ENCODE results near the gene PACRG.
"Not testable (repeated sequence)": the region's sequence is repeated elsewhere in the genome, so short reads cannot be mapped to it uniquely, and the experiment has no call there.

The PACRG gene

DNA sequence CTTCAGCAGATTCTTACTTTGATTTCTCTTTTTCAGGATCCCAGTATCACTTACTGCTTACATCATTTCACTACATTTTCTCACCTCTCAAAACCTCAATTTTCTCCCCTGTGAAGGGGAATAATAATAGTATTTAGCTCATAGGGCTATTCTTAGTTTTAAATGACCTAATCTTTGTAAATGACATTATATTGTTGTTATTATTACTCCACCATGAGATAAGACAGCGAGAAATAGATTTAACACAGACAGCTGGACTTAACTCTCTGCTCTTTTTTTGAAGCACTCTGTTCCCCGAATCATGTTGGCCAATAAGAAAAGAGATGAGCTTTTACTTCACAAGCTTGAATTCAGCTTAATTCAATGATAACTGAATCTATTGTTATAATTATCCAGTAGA lies 578.2 kb downstream of the PACRG start:
- no peak for DNase-seq (ENCODE audit: low read depth in 2 of 3, low spot score in 1 of 3)

GRCh38 chr6:163308629-163309440 lies 581.1 kb downstream of the PACRG start:
- DNase-seq (ENCODE audit: low read depth in 2 of 3, low spot score in 1 of 3) = no peak

GRCh38 chr6:163309491-163310026 lies 581.8 kb downstream of the PACRG start:
- DNase-seq (ENCODE audit: low read depth in 2 of 3, low spot score in 1 of 3) = no peak

DNA sequence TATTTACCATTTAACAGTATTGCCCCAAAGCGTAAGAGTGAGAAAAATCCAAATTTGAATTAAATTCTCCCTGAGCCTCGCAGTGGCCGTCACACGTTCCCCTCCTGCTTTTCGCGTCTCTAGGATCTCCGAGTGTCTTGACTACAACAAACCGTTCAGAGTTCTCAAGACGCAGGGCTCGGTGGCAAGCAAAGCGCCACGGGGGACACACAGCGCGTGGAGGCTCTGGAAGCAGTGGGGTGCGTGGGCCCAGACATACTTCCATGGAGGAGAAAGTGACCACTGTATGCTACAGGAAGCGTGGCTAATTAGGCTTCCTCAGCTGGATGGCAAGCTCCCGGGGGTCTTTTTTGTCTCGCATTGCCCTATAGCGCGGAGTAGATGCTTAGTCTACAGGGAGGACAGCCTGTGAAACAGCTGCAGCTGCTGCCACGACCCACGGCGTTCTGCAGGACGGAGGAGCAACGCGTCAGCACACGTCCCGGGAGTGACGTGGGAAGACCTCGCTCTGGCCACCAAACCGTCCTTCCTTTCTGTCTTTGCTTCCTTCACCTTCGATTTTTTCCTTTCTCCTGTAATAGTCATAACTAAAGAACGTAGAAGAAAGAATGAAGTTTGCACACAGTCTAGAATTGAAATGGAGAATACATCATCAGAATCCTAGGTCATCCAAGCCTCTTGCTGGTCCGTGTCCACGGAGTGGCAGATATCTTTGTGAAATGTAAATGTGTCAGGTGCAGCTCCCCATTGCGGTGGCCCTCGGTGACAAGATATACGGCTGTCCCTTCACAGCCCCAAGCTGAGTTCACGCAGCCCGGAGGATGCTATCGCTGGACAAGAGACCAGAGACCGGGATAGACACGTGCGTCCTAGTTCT lies 582.6 kb downstream of the PACRG start:
- no peak for DNase-seq (ENCODE audit: low read depth in 2 of 3, low spot score in 1 of 3)

DNA sequence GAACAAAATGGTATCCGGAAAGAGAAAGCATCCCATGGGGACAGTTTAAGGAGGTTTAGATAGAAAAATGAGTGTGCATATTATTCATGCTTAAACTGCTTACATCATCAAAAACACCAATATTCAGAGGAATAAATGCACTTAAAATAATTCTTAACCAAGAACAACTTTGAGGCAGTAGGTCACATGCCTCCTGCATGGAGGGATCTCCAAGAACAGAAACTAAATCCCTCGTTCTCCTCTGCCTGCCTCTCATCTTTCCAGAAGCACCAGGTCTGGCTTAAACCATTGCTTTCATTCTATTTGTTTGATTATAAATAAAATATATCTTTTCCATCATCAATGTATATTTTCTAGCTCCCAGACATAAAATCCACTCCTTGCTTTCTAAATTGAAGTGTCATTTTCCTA lies 583.2 kb downstream of the PACRG start:
- DNase-seq (ENCODE audit: low read depth in 2 of 3, low spot score in 1 of 3) = no peak

- no peak for DNase-seq (ENCODE audit: low read depth in 2 of 3, low spot score in 1 of 3)
Measured at GRCh38 chr6:163311830-163312229, 584.1 kb downstream of the PACRG start.

- no peak for DNase-seq (ENCODE audit: low read depth in 2 of 3, low spot score in 1 of 3)
Measured at GRCh38 chr6:163313566-163313965, 585.8 kb downstream of the PACRG start.

DNA sequence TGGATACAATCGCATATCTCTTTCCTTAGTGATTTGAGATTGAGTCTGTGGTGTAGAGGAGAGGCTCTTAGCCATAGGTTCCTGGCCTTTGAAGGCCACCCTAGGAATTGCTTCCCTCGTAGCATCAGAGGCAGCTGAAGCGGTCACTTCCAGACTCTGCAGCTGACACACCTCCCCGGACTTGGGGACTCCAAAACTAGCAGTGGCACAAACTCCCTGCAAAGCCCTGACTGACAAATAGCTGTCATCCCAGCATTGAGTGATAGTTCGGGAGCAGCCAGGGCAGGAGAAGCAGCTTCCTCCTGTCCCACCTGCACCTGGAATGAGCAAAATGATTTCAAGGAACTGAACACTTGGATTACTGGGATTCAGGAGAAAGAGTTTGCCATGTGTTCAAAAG lies 586.2 kb downstream of the PACRG start:
- DNase-seq (ENCODE audit: low read depth in 2 of 3, low spot score in 1 of 3) = no peak

- no peak for DNase-seq (ENCODE audit: low read depth in 2 of 3, low spot score in 1 of 3)
Measured at GRCh38 chr6:163314791-163315470, 587.2 kb downstream of the PACRG start.

DNA sequence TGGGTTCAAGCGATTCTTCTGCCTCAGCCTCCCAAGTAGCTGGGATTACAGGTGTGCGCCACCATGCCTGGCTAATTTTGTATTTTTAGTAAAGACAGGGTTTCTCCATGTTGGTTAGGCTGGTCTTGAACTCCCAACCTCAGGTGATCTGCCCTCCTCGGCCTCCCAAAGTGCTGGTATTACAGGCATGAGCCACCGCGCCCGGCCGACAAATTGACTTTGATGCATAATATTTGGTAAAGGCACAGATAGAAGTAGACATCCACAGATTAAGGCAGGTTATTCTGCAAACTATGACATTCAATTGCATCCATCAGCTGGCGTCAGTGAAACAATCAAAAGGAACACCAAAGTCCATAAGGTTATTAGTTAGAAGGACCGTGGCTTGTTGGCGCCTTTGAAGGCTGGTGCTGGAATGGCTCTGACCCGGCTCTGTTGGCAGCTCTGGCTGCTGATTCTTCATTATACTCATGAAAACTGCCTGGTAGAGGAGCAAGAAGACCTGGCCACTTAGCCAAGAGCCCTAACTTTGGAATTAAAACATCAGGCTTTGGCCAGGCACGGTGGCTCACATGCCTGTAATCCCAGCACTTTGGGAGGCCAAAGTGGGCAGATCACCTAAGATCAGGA lies 589.2 kb downstream of the PACRG start:
- not testable (repeated sequence) for DNase-seq (ENCODE audit: low read depth in 2 of 3, low spot score in 1 of 3)

- no peak for DNase-seq (ENCODE audit: low read depth in 2 of 3, low spot score in 1 of 3)
Measured at GRCh38 chr6:163318071-163318786, 590.5 kb downstream of the PACRG start.

DNA sequence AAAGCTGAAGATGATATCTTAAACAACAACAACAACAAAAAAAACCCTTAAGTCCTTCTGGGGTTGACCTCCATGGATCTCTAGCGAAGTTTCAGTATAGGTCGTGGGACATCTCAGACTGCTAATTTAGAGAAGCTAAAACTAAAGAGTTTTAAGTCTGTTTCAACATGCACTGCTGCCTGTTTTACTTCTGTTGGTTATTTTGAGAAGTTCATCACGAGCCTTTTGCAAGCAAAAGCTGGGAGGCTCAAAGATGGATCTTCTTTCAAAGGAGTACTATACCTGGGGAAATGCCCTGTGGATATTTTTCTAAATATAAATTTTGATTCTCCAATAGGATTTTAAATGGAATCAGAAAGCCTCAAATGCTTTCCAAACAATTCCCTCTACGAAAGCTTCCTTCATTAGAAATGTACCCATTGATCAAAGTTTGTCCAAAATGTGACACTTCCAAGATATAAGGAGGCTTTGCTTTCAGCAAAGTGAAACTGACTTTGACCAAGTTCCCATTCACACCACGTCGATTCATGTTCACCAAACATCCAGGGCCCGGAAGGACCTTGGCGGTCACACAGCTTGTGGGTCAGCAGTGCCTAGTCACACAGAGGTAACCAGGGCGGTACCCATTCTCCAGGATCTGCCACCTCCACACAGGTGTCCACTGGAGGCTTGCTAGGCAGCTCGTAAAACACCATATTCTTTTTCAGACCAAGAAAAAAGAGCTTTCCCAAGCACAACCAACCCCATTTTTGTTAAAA lies 592.0 kb downstream of the PACRG start:
- DNase-seq (ENCODE audit: low read depth in 2 of 3, low spot score in 1 of 3) = no peak

GRCh38 chr6:163320402-163320801 lies 592.6 kb downstream of the PACRG start:
- DNase-seq (ENCODE audit: low read depth in 2 of 3, low spot score in 1 of 3) = no peak

DNA sequence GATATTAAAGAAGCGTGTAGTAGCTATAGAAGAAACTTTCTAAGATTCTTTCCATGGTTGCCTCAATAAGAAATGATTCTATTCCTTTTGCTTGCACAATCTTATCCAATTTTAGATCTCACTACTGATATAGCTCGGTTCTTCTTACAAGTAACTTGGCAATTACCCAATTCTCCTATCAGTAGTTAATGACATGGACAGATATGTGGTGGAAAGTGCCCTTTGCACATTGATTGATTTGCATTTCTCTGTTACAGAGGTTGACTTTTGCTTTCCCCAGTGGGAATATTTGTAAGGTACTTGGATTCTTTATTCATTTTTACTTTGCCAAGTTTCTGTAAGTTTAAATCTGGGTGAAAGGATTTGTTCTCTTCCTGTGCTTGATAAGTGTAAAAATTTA lies 593.0 kb downstream of the PACRG start:
- DNase-seq (ENCODE audit: low read depth in 2 of 3, low spot score in 1 of 3) = no peak

- no peak for DNase-seq (ENCODE audit: low read depth in 2 of 3, low spot score in 1 of 3)
Measured at GRCh38 chr6:163321717-163322116, 593.9 kb downstream of the PACRG start.

- no peak for DNase-seq (ENCODE audit: low read depth in 2 of 3, low spot score in 1 of 3)
Measured at GRCh38 chr6:163323274-163323673, 595.5 kb downstream of the PACRG start.

DNA sequence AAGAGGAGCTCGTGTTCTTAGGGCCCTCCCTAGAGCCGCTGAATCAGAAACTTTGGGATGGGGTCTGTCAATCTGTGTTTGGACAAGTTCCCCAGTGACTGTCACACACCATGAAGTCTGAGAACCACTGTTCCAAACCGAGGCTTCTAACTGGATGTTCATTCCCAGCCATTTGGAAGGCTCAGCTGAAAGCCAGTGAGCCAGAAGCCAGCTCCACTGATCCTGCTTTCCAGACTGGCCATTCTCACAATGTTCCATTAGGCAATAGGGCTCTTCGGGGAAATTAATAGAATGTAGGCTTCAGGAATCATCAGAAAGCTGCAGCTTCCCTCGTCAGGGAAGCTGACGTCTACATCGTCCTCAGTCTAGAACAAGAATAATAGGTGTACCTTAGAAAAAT lies 595.9 kb downstream of the PACRG start:
- DNase-seq (ENCODE audit: low read depth in 2 of 3, low spot score in 1 of 3) = no peak

DNA sequence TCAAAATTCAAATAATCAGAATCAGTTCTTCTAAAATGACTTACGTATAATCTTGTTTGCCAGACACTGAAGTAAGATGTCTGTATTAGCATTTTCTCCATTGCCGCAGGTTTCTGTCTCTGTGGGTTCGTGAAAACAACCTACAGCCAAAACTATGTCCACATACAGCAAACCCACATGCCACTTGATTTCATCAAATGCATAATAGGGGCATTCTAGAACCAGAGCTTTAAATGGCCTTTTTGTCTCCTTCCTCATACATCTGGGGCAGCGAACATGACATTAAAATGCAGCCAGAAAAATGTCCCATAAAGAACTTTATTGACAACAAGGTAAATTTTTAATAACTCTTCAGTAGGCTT lies 596.5 kb downstream of the PACRG start:
- no peak for DNase-seq (ENCODE audit: low read depth in 2 of 3, low spot score in 1 of 3)

DNA sequence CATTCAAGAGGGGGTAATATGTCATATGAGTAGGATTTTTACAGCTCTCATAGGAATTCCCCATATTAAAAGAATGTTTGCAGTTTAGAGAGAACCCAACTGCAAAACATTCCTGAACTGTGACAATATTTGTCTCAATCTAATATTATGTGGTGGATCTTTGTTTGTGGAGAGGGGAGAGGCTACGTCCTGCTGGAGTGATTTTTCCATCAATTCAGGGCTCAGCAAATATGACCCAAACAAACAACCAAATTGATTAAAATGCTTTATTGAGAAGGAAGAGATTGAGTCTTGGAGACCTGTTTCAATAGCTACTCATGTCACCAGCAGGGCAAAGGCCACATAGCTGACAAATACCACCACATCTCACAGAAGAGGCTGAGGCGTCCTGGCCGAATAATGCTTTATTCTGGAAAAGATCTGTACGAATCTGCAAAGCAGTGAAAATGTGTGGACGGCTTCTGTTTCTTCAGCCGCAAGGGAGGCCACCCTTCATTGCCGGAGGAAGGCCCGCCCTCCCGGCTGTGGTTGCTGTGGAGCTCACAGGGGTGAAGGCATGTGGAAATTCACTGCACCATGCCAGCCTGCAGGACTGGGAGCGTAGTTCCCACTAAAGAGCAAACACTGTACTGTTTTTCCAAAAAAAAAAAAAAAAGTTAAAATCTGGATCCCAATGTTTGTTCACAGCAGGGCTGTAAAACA lies 597.1 kb downstream of the PACRG start:
- no peak for DNase-seq (ENCODE audit: low read depth in 2 of 3, low spot score in 1 of 3)
